ENCODE measurements around the gene AAK1. TPM values are rescaled to one million over a fixed set of nuclear protein-coding genes. Genes with fewer than 3 reads are reported as not detected.

Gene AAK1
- total RNA-seq, 1 experiment from 2014 or later = 35.6 TPM

DNA sequence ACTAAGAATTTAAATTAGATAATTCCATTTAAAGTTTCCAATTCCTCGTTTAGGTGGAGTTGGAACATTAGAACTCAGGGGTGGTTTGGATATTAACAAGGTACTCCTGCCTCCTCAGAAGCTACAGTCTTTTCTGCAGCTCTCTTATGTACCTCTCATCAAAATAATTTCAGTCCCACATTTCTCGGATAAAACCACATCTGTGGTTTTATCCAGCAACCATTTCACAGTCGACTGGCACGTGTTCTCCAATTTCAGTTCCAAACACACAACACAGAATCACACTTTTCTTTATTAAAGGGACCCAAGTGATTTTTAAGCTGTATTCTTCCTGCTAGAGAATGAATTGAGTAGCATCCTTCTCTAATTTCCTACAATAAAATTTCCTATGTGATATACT is 183.6 kb downstream of the AAK1 start:
- H3K9me3 Mint-ChIP-seq = no peaks in the 10 kb centered on the region
- ChIA-PET POLR2A (no interaction called here), CTCF (no interaction called here)
- no peak for TF ChIP-seq HMGXB4 (CRISPR knock-in tag; IDR thresholded peaks at IDR 0.05)
- TF ChIP-seq, protein P1, sequence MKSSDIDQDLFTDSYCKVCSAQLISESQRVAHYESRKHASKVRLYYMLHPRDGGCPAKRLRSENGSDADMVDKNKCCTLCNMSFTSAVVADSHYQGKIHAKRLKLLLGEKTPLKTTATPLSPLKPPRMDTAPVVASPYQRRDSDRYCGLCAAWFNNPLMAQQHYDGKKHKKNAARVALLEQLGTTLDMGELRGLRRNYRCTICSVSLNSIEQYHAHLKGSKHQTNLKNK (CRISPR knock-in tag; IDR thresholded peaks at IDR 0.05) = no peak
- no peak for TF ChIP-seq FOXJ3 (CRISPR knock-in tag; IDR thresholded peaks at IDR 0.05; ENCODE audit: borderline replicate concordance)
- TF ChIP-seq MAX (CRISPR knock-in tag; IDR thresholded peaks at IDR 0.05) = no peak
- no peak for TF ChIP-seq IRF2 (CRISPR knock-in tag; IDR thresholded peaks at IDR 0.05; ENCODE audit: borderline replicate concordance, low read depth)
- TF ChIP-seq ZNF263 (CRISPR knock-in tag; IDR thresholded peaks at IDR 0.05; ENCODE audit: low read depth) = no peak
- H3K4me1 Mint-ChIP-seq = peaks cover 9% of the 10 kb centered on the region
- ATAC-seq (no peak), DNase-seq (ENCODE audit: low spot score) (no peak)
- H3K36me3 Mint-ChIP-seq = no peaks in the 10 kb centered on the region; the same call in 1 of the 2 replicates
- H3K27ac Mint-ChIP-seq = no peak overlapping the region; the same call in 1 of the 2 replicates
- H3K4me3 Mint-ChIP-seq = no peak overlapping the region
- no peaks in the 10 kb centered on the region for H3K27me3 Mint-ChIP-seq (ENCODE audit: low read depth)

- POLR2A ChIA-PET = no interaction called here
- H3K27ac Mint-ChIP-seq = no peak overlapping the region
- CTCF ChIA-PET = no interaction called here
- TF ChIP-seq CTCF (IDR thresholded peaks at IDR 0.05) = no peak
- TF ChIP-seq ZNF396 (CRISPR knock-in tag; IDR thresholded peaks at IDR 0.05; ENCODE audit: borderline replicate concordance) = no peak
- TF ChIP-seq GABPB1 (CRISPR knock-in tag; IDR thresholded peaks at IDR 0.05) = no peak
- no peak for TF ChIP-seq NR3C1 (CRISPR knock-in tag; conservative IDR thresholded peaks at IDR 0.05; ENCODE audit: low read depth)
- no peak for TF ChIP-seq ZNF317 (CRISPR knock-in tag; IDR thresholded peaks at IDR 0.05; ENCODE audit: borderline replicate concordance, low read depth)
- TF ChIP-seq SMAD3 (CRISPR knock-in tag; IDR thresholded peaks at IDR 0.05; ENCODE audit: borderline replicate concordance) = no peak
- TF ChIP-seq MXD4 (CRISPR knock-in tag; IDR thresholded peaks at IDR 0.05; ENCODE audit: borderline replicate concordance) = no peak
- TF ChIP-seq ERG (CRISPR knock-in tag; IDR thresholded peaks at IDR 0.05) = no peak
- no peak for TF ChIP-seq ZBTB21 (CRISPR knock-in tag; IDR thresholded peaks at IDR 0.05; ENCODE audit: borderline replicate concordance)
- TF ChIP-seq SP1 (CRISPR knock-in tag; conservative IDR thresholded peaks at IDR 0.05) = no peak
- TF ChIP-seq, protein P2, sequence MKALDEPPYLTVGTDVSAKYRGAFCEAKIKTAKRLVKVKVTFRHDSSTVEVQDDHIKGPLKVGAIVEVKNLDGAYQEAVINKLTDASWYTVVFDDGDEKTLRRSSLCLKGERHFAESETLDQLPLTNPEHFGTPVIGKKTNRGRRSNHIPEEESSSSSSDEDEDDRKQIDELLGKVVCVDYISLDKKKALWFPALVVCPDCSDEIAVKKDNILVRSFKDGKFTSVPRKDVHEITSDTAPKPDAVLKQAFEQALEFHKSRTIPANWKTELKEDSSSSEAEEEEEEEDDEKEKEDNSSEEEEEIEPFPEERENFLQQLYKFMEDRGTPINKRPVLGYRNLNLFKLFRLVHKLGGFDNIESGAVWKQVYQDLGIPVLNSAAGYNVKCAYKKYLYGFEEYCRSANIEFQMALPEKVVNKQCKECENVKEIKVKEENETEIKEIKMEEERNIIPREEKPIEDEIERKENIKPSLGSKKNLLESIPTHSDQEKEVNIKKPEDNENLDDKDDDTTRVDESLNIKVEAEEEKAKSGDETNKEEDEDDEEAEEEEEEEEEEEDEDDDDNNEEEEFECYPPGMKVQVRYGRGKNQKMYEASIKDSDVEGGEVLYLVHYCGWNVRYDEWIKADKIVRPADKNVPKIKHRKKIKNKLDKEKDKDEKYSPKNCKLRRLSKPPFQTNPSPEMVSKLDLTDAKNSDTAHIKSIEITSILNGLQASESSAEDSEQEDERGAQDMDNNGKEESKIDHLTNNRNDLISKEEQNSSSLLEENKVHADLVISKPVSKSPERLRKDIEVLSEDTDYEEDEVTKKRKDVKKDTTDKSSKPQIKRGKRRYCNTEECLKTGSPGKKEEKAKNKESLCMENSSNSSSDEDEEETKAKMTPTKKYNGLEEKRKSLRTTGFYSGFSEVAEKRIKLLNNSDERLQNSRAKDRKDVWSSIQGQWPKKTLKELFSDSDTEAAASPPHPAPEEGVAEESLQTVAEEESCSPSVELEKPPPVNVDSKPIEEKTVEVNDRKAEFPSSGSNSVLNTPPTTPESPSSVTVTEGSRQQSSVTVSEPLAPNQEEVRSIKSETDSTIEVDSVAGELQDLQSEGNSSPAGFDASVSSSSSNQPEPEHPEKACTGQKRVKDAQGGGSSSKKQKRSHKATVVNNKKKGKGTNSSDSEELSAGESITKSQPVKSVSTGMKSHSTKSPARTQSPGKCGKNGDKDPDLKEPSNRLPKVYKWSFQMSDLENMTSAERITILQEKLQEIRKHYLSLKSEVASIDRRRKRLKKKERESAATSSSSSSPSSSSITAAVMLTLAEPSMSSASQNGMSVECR (CRISPR knock-in tag; IDR thresholded peaks at IDR 0.05; ENCODE audit: borderline replicate concordance) = no peak
- no peak for TF ChIP-seq ETV6 (CRISPR knock-in tag; IDR thresholded peaks at IDR 0.05)
- TF ChIP-seq, protein P3, sequence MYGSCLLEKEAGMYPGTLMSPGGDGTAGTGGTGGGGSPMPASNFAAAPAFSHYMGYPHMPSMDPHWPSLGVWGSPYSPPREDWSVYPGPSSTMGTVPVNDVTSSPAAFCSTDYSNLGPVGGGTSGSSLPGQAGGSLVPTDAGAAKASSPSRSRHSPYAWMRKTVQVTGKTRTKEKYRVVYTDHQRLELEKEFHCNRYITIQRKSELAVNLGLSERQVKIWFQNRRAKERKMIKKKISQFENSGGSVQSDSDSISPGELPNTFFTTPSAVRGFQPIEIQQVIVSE (CRISPR knock-in tag; IDR thresholded peaks at IDR 0.05; ENCODE audit: borderline replicate concordance) = no peak
- no peak for TF ChIP-seq AFF4 (CRISPR knock-in tag; IDR thresholded peaks at IDR 0.05; ENCODE audit: borderline replicate concordance)
Measured at GRCh38 chr2:69456950-69457445, 186.5 kb downstream of the AAK1 start.

More at GRCh38 chr2:69456950-69457445, 186.5 kb downstream of the AAK1 start:
- no peak for DNase-seq (ENCODE audit: low spot score)
- H3K36me3 Mint-ChIP-seq = no peaks in the 10 kb centered on the region
- H3K4me3 Mint-ChIP-seq = no peak overlapping the region
- H3K27me3 Mint-ChIP-seq (ENCODE audit: low read depth) = no peaks in the 10 kb centered on the region
- peaks cover 21% of the 10 kb centered on the region for H3K4me1 Mint-ChIP-seq
- no peaks in the 10 kb centered on the region for H3K9me3 Mint-ChIP-seq
- ATAC-seq = no peak
